B cell (primary cell): Measurements from ENCODE around the gene ZNF516. TPM values are rescaled to one million over a fixed set of nuclear protein-coding genes. Genes with fewer than 3 reads are reported as not detected.

Source experiments
- ATAC-seq: fragments of 200-7000 bp; cut with Tn5 transposase; one replicate; pipeline ENCODE4 v1.10.0; 2021; ENCODE audit warnings: low read depth, mild to moderate bottlenecking, moderate number of reproducible peaks, moderate library complexity
- CTCF ChIA-PET: fragments of 350-600 bp; sonication (Branson Sonifier 250); formaldehyde crosslinking; loops from one replicate; lab custom pipeline; 2021; ENCODE audit warnings: antibody characterized with exemption, inconsistent platforms; lab: Charles Lee
- POLR2A ChIA-PET: fragments of 350-600 bp; sonication (Branson Sonifier 250); formaldehyde crosslinking; loops from one replicate; lab custom pipeline; 2021; ENCODE audit warnings: antibody characterized with exemption; lab: Charles Lee
- DNase-seq: peaks from one replicate; pipeline ENCODE4 v3.0.0; 2013
- H2AFZ ChIP-seq: 2 replicates; pipeline ENCODE4 v1.6.1; 2012; ENCODE audit warnings: mild to moderate bottlenecking, low read depth, low read length; ENCODE audit not compliant: insufficient read depth, poor library complexity, severe bottlenecking
- H3K27ac ChIP-seq, 2 donors: 1 replicate in 1 of 2; 2 replicates in 1 of 2; pipeline ENCODE4 v1.5.1; 2012 to 2013; ENCODE audit warnings: low read length in 2 of 2, mild to moderate bottlenecking in 2 of 2, moderate library complexity in 1 of 2
- H3K27me3 ChIP-seq, 4 experiments: fragments of 200-600 bp in 1 of 4; sonication (generic) in 1 of 4; replicated peaks in 1 of 4; 1 replicate in 2 of 4; 2 replicates in 2 of 4; pipeline versions ENCODE4 v1.6.1 to v1.7.0; 2013 to 2016; ENCODE audit warnings: low read length in 3 of 4, mild to moderate bottlenecking in 2 of 4, mixed read lengths in 1 of 4, moderate library complexity in 1 of 4; ENCODE audit not compliant: insufficient read depth in 4 of 4, control insufficient read depth in 3 of 4; ENCODE audit errors: control extremely low read depth in 1 of 4
- H3K36me3 ChIP-seq, 2 experiments: replicated peaks in 1 of 2; 1 replicate in 1 of 2; 2 replicates in 1 of 2; pipeline versions ENCODE4 v1.6.1 to v1.7.1; 2013; ENCODE audit warnings: low read length in 1 of 2; ENCODE audit not compliant: insufficient read depth in 2 of 2, control insufficient read depth in 1 of 2; ENCODE audit errors: control extremely low read depth in 1 of 2, extremely low read depth in 1 of 2
- H3K4me1 ChIP-seq, 2 donors: fragments of 200-600 bp in 1 of 2; sonication (generic) in 1 of 2; 1 replicate in 1 of 2; 2 replicates in 1 of 2; pipeline versions ENCODE4 v1.5.1 to v1.6.1; 2013 to 2017; ENCODE audit warnings: low read length in 2 of 2; ENCODE audit not compliant: control insufficient read depth in 2 of 2, insufficient read depth in 2 of 2
- H3K4me2 ChIP-seq: replicated peaks from 2 replicates; pipeline ENCODE3; 2012; ENCODE audit warnings: mild to moderate bottlenecking, low read depth, low read length; ENCODE audit not compliant: poor library complexity, severe bottlenecking
- H3K4me3 ChIP-seq, 5 experiments: fragments of 200-600 bp in 1 of 5; sonication (generic) in 1 of 5; 1 replicate in 3 of 5; 2 replicates in 2 of 5; pipeline versions ENCODE4 v1.5.1 to v1.7.0; 2011 to 2016; ENCODE audit warnings: low read length in 4 of 5, mild to moderate bottlenecking in 4 of 5, low read depth in 2 of 5, control low read depth in 1 of 5, moderate library complexity in 1 of 5; ENCODE audit not compliant: insufficient read depth in 1 of 5; ENCODE audit errors: control extremely low read depth in 1 of 5, extremely low read depth in 1 of 5
- H3K79me2 ChIP-seq: fragments of 200-600 bp; sonication (generic); one replicate; pipeline ENCODE4 v1.6.0; 2016; ENCODE audit warnings: low read length; ENCODE audit not compliant: control insufficient read depth, insufficient read depth
- H3K9ac ChIP-seq: fragments of 200-600 bp; sonication (generic); 2 replicates; pipeline ENCODE4 v1.6.1; 2017; ENCODE audit warnings: mild to moderate bottlenecking, low read length, moderate library complexity
- H3K9me3 ChIP-seq, 3 donors: one replicate each; pipeline versions ENCODE4 v1.6.1 to v1.7.1; 2013; ENCODE audit warnings: low read length in 2 of 3; ENCODE audit not compliant: control insufficient read depth in 2 of 3, insufficient read depth in 1 of 3; ENCODE audit errors: control extremely low read depth in 1 of 3
- H4K20me1 ChIP-seq: 2 replicates; pipeline ENCODE4 v1.6.0; 2012; ENCODE audit warnings: mild to moderate bottlenecking, low read length; ENCODE audit not compliant: insufficient read depth, control insufficient read depth, poor library complexity, severe bottlenecking
- H3K27ac Mint-ChIP-seq: one replicate; pipeline ENCODE4 v1.8.0; 2021; ENCODE audit warnings: mixed read lengths
- H3K27me3 Mint-ChIP-seq: one replicate; pipeline ENCODE4 v1.8.0; 2021; ENCODE audit warnings: mixed read lengths
- H3K4me1 Mint-ChIP-seq: one replicate; pipeline ENCODE4 v1.8.0; 2021; ENCODE audit warnings: mixed read lengths
- H3K4me3 Mint-ChIP-seq: one replicate; pipeline ENCODE4 v1.8.0; 2021; ENCODE audit warnings: mixed read lengths
- H3K9me3 Mint-ChIP-seq: one replicate; pipeline ENCODE4 v1.8.0; 2022; ENCODE audit warnings: mixed read lengths; ENCODE audit not compliant: insufficient read depth
- CTCF ChIP-seq: fragments of 200-600 bp; IDR thresholded peaks from one replicate; pipeline ENCODE4 v1.8.0; 2022; ENCODE audit warnings: antibody characterized with exemption, mild to moderate bottlenecking
- EZH2 ChIP-seq: IDR thresholded peaks from 2 replicates; pipeline ENCODE4 v1.6.1; 2012; ENCODE audit warnings: borderline replicate concordance, low read depth, mild to moderate bottlenecking, moderate library complexity, low read length; ENCODE audit not compliant: insufficient read depth, poor library complexity, severe bottlenecking
- WGBS: methylation state at CpG from one replicate; pipeline ENCODE4 v1.1.5; 2013; ENCODE audit warnings: missing lambda C conversion rate; ENCODE audit not compliant: insufficient coverage; 5-methylcytosine and 5-hydroxymethylcytosine counted together
- intact Hi-C: fragments of 100-400 bp; cut with micrococcal nuclease; formaldehyde crosslinking; loops from one replicate; pipeline ENCODE4 v1.10.0; 2022
- polyA plus RNA-seq: library from polyadenylated mRNA; depleted of rRNA; stranded (reverse); fragments of >200 nt; gene quantifications from 2 replicates; pipeline ENCODE4 v1.2.3, GENCODE V29; 2012
- total RNA-seq, 2 donors: library from RNA; stranded (reverse); fragments of 120-200 nt in 1 of 2; gene quantifications; 1 replicate in 1 of 2; 2 replicates in 1 of 2; pipeline versions ENCODE4 v1.2.3 to v1.2.4, GENCODE V29; 2013 to 2022

Gene ZNF516
- total and polyA plus RNA-seq, 2 donors (not counting 1 experiment from before 2014, with no cell fraction given) = 6.7 to 27.1 TPM

- H3K79me2 ChIP-seq = peaks cover 62% of the 10 kb centered on the region
- TF ChIP-seq EZH2 (no peak), CTCF (no peak)
- no peaks in the 10 kb centered on the region for H3K9me3 Mint-ChIP-seq
- no peak overlapping the region for H3K4me3 Mint-ChIP-seq
- peaks cover 58% of the 10 kb centered on the region for H4K20me1 ChIP-seq
- H2AFZ ChIP-seq = no peak overlapping the region
- H3K9me3 ChIP-seq = no peaks in the 10 kb centered on the region
- no peaks in the 10 kb centered on the region for H3K27me3 Mint-ChIP-seq
- no peak overlapping the region for H3K4me3 ChIP-seq
- ATAC-seq (no peak), DNase-seq (no peak)
- no peak overlapping the region for H3K27ac Mint-ChIP-seq
- peaks cover 3 to 5% of the 10 kb centered on the region in 2 experiments for H3K36me3 ChIP-seq
- POLR2A ChIA-PET = no interaction called here
- H3K4me2 ChIP-seq = no peak overlapping the region
- intact Hi-C loops = no loop called here
- H3K4me1 Mint-ChIP-seq = peaks cover 3% of the 10 kb centered on the region
- no peak overlapping the region for H3K27ac ChIP-seq
- CTCF ChIA-PET = no interaction called here
- no peaks in the 10 kb centered on the region for H3K4me1 ChIP-seq
- WGBS = 93% methylated on average over 20 of the region's 22 CpGs
- no peak overlapping the region for H3K9ac ChIP-seq
- H3K27me3 ChIP-seq = no peaks in the 10 kb centered on the region
Measured at GRCh38 chr18:76425146-76426131, 69.6 kb downstream of the ZNF516 start.

GRCh38 chr18:76422838-76423237 lies 72.2 kb downstream of the ZNF516 start:
- Histone ChIP-seq H3K27ac (no peak overlapping the region), H3K4me3 (no peak overlapping the region), H3K9me3 (no peaks in the 10 kb centered on the region), H3K4me2 (no peak overlapping the region), H3K27me3 (no peaks in the 10 kb centered on the region), H3K79me2 (peaks cover 57% of the 10 kb centered on the region), H3K9ac (no peak overlapping the region), H3K36me3 (peaks cover 3 to 5% of the 10 kb centered on the region in 2 experiments), H3K4me1 (no peaks in the 10 kb centered on the region), H4K20me1 (peaks cover 55% of the 10 kb centered on the region), H2AFZ (no peak overlapping the region)
- no peak for TF ChIP-seq EZH2
- no peak for TF ChIP-seq CTCF
- intact Hi-C loops = no loop called here
- DNase-seq = no peak
- ATAC-seq = no peak
- no peaks in the 10 kb centered on the region for H3K4me1 Mint-ChIP-seq
- POLR2A ChIA-PET = no interaction called here
- H3K27me3 Mint-ChIP-seq = no peaks in the 10 kb centered on the region
- H3K4me3 Mint-ChIP-seq = no peak overlapping the region
- CTCF ChIA-PET = no interaction called here
- H3K9me3 Mint-ChIP-seq = no peaks in the 10 kb centered on the region
- H3K27ac Mint-ChIP-seq = no peak overlapping the region
- 96% methylated on average over 7 of the region's 7 CpGs for WGBS
